OCI-LY7 (cell line): ENCODE measurements around the gene COPRS.

Experiments used
- CTCF ChIP-seq: fragments of 200-600 bp; sonication (generic); conservative IDR thresholded peaks from 2 replicates; pipeline ENCODE4 v1.5.1; 2014; ENCODE audit warnings: mild to moderate bottlenecking, antibody characterized with exemption, low read length, moderate library complexity, mixed read lengths
- EZH2phosphoT487 ChIP-seq: fragments of 200-600 bp; sonication (generic); IDR thresholded peaks from 2 replicates; pipeline ENCODE4 v1.6.1; 2018; ENCODE audit warnings: low read depth, borderline replicate concordance, mild to moderate bottlenecking, mixed run types, antibody characterized with exemption, low read length, moderate library complexity, mixed read lengths

DNA sequence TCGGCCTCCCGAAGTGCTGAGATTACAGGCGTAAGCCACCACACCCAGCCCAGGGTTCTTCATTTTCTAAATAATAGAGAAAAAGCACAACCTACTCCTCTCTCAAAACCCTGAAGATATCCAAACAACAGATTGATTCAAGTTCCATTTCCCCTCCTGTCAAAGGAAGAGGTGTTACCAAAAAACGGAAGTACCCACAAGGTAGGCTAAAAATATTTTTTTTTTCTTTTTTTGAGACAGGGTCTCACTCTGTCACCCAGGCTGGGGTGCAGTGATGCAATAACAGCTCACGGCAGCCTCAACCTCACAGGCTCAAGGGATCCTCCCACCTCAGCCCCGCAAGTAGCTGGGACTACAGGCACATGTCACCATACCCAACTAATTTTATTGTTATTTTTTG lies 23.5 kb upstream of the COPRS start:
- TF ChIP-seq CTCF (no peak), EZH2phosphoT487 (no peak)
